ENCODE measurements around the gene CCDC157.

GRCh38 chr22:30356449-30357235 is at the start of gene CCDC157, which contains the start of gene SF3A1:
- peak; percentile 93 to 96 for TF ChIP-seq POLR2A (IDR thresholded peaks at IDR 0.05)
- TF ChIP-seq CTCF (IDR thresholded peaks at IDR 0.05): peak in 1 of 6 experiments; percentile 14
